A549 treated with DMSO at 1 μM for 4 hours (cell line): Measurements from ENCODE around the gene SUN3. TPM values are rescaled to one million over a fixed set of nuclear protein-coding genes. Genes with fewer than 3 reads are reported as not detected.

Source experiments
- total RNA-seq: library from RNA; stranded (reverse); fragments of 200-300 nt; extraction: Qiagen RNA extraction; gene quantifications from 5 replicates; pipeline ENCODE4 v1.2.3, GENCODE V29; 2022; ENCODE audit warnings: low read depth

The SUN3 gene
- total RNA-seq: 0.46 TPM in 1 of 5 replicates, not detected in the others

GRCh38 chr7:48028938-48029337 lies at the start of gene SUN3:
SUN3 (minus strand) TSS chr7:48029107; CDS start chr7:48028938, 169 bp downstream.

GRCh38 chr7:48035301-48035966 lies 6.5 kb upstream of the SUN3 start, which contains the start of gene C7orf57:
C7orf57 (plus strand) TSS chr7:48035543; CDS start chr7:48036309, 766 bp downstream.

GRCh38 chr7:47979145-47979831 lies 49.6 kb downstream of the SUN3 start, which contains the start of gene HUS1:
HUS1 (minus strand) TSS chr7:47979615; CDS start chr7:47979519, 96 bp downstream.

GRCh38 chr7:47948141-47948790 lies 80.6 kb downstream of the SUN3 start, which contains the start of gene PKD1L1:
PKD1L1 (minus strand) TSS chr7:47948466; CDS start chr7:47948440, 26 bp downstream.

Other genes starting within 250 kb of the SUN3 start
- gene PKD1L1, start 80.6 kb downstream of the SUN3 start, total RNA-seq: 0.06 to 0.41 TPM (median 0.20 TPM) in 5 replicates
- 18.1 to 24.8 TPM (median 19.3 TPM) in 5 replicates for gene HUS1, start 49.5 kb downstream of the SUN3 start, total RNA-seq
- gene C7orf57, start 6.4 kb upstream of the SUN3 start, total RNA-seq: 0.24 to 0.37 TPM (median 0.28 TPM) in 5 replicates
- gene UPP1, start 60.2 kb upstream of the SUN3 start, total RNA-seq: 71.3 to 110 TPM (median 90.1 TPM) in 5 replicates
- 0.01 to 0.07 TPM (median 0.05 TPM) in 4 of 5 replicates, not detected in the other for gene ABCA13, start 142.4 kb upstream of the SUN3 start, total RNA-seq